GM12878 (cell line): ENCODE data around the gene C1QC.

ENCODE experiments used
- CEBPB ChIP-seq, 2 experiments: fragments of 150-350 bp in 1 of 2; IDR thresholded peaks; 2 replicates each; pipeline ENCODE4 v1.6.1; 2012 to 2014; ENCODE audit warnings: low read depth in 2 of 2, low read length in 2 of 2, borderline replicate concordance in 1 of 2, inconsistent platforms in 1 of 2
- EZH2 ChIP-seq: IDR thresholded peaks from 2 replicates; pipeline ENCODE4 v1.6.1; 2012; ENCODE audit warnings: low read depth, mild to moderate bottlenecking, control low read depth, inconsistent platforms, low read length, borderline replicate concordance; ENCODE audit not compliant: control insufficient read depth
- NFYB ChIP-seq: IDR thresholded peaks from 2 replicates; pipeline ENCODE4 v1.6.1; 2011; ENCODE audit warnings: low read depth, mild to moderate bottlenecking, low read length, improper control_type of control experiment, moderate library complexity; ENCODE audit not compliant: insufficient read depth
- NR2C2 ChIP-seq: IDR thresholded peaks from 2 replicates; pipeline ENCODE4 v1.6.1; 2011; ENCODE audit warnings: borderline replicate concordance, low read depth; ENCODE audit not compliant: control insufficient read depth, insufficient read length
- PML ChIP-seq: IDR thresholded peaks from 2 replicates; pipeline ENCODE4 v1.6.1; 2012; ENCODE audit warnings: low read length, inconsistent platforms
- POLR2AphosphoS5 ChIP-seq: IDR thresholded peaks from 2 replicates; pipeline ENCODE4 v1.6.1; 2011; ENCODE audit warnings: mild to moderate bottlenecking, low read length, inconsistent platforms
- RAD21 ChIP-seq: IDR thresholded peaks from 2 replicates; pipeline ENCODE4 v1.6.1; 2011; ENCODE audit warnings: mild to moderate bottlenecking, low read depth, low read length, moderate library complexity; ENCODE audit not compliant: insufficient read depth
- SP1 ChIP-seq: IDR thresholded peaks from one replicate; pipeline ENCODE4 v1.6.1; 2011; ENCODE audit warnings: low read depth, low read length
- SUZ12 ChIP-seq: fragments of 200-600 bp; sonication (generic); IDR thresholded peaks from one replicate; pipeline ENCODE4 v1.6.1; 2018; ENCODE audit warnings: antibody characterized with exemption, mild to moderate bottlenecking; ENCODE audit not compliant: unreplicated experiment
- ZSCAN29 ChIP-seq: fragments of 450-650 bp; IDR thresholded peaks from 2 replicates; pipeline ENCODE4 v1.6.1; 2017; ENCODE audit warnings: mild to moderate bottlenecking, moderate library complexity
- TF ChIP-seq, protein P1 (sequence below), 3 experiments: IDR thresholded peaks in 2 of 3; conservative IDR thresholded peaks in 1 of 3; 2 replicates each; pipeline ENCODE4 v1.5.1; 2011; ENCODE audit warnings: low read depth in 3 of 3, low read length in 3 of 3, mild to moderate bottlenecking in 3 of 3, control low read depth in 2 of 3, moderate library complexity in 2 of 3, inconsistent platforms in 1 of 3, mixed read lengths in 1 of 3; ENCODE audit not compliant: control insufficient read depth in 2 of 3, insufficient read depth in 1 of 3; ENCODE audit errors: extremely low read depth in 1 of 3
- TF ChIP-seq, protein P2 (sequence below): fragments of 450-650 bp; IDR thresholded peaks from 2 replicates; pipeline ENCODE4 v1.6.1; 2017; ENCODE audit warnings: mild to moderate bottlenecking, moderate library complexity

GRCh38 chr1:22628698-22629444 lies 14.6 kb upstream of the C1QC start:
- TF ChIP-seq, protein P1, sequence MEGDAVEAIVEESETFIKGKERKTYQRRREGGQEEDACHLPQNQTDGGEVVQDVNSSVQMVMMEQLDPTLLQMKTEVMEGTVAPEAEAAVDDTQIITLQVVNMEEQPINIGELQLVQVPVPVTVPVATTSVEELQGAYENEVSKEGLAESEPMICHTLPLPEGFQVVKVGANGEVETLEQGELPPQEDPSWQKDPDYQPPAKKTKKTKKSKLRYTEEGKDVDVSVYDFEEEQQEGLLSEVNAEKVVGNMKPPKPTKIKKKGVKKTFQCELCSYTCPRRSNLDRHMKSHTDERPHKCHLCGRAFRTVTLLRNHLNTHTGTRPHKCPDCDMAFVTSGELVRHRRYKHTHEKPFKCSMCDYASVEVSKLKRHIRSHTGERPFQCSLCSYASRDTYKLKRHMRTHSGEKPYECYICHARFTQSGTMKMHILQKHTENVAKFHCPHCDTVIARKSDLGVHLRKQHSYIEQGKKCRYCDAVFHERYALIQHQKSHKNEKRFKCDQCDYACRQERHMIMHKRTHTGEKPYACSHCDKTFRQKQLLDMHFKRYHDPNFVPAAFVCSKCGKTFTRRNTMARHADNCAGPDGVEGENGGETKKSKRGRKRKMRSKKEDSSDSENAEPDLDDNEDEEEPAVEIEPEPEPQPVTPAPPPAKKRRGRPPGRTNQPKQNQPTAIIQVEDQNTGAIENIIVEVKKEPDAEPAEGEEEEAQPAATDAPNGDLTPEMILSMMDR (IDR thresholded peaks at IDR 0.05 in 2 of 3, conservative IDR thresholded peaks at IDR 0.05 in 1 of 3; ENCODE audit: control insufficient read depth in 2 of 3, extremely low read depth in 1 of 3, insufficient read depth in 1 of 3, low read depth in 3 of 3, low read length in 3 of 3): no peak
- TF ChIP-seq NFYB: no peak
- TF ChIP-seq SUZ12: no peak
- no peak for TF ChIP-seq ZSCAN29
- no peak for TF ChIP-seq NR2C2
- TF ChIP-seq POLR2AphosphoS5: no peak
- no peak for TF ChIP-seq EZH2
- no peak for TF ChIP-seq RAD21
- TF ChIP-seq, protein P2, sequence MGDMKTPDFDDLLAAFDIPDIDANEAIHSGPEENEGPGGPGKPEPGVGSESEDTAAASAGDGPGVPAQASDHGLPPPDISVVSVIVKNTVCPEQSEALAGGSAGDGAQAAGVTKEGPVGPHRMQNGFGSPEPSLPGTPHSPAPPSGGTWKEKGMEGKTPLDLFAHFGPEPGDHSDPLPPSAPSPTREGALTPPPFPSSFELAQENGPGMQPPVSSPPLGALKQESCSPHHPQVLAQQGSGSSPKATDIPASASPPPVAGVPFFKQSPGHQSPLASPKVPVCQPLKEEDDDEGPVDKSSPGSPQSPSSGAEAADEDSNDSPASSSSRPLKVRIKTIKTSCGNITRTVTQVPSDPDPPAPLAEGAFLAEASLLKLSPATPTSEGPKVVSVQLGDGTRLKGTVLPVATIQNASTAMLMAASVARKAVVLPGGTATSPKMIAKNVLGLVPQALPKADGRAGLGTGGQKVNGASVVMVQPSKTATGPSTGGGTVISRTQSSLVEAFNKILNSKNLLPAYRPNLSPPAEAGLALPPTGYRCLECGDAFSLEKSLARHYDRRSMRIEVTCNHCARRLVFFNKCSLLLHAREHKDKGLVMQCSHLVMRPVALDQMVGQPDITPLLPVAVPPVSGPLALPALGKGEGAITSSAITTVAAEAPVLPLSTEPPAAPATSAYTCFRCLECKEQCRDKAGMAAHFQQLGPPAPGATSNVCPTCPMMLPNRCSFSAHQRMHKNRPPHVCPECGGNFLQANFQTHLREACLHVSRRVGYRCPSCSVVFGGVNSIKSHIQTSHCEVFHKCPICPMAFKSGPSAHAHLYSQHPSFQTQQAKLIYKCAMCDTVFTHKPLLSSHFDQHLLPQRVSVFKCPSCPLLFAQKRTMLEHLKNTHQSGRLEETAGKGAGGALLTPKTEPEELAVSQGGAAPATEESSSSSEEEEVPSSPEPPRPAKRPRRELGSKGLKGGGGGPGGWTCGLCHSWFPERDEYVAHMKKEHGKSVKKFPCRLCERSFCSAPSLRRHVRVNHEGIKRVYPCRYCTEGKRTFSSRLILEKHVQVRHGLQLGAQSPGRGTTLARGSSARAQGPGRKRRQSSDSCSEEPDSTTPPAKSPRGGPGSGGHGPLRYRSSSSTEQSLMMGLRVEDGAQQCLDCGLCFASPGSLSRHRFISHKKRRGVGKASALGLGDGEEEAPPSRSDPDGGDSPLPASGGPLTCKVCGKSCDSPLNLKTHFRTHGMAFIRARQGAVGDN: no peak
- TF ChIP-seq CEBPB (IDR thresholded peaks at IDR 0.05; ENCODE audit: borderline replicate concordance in 1 of 2, low read depth in 2 of 2, low read length in 2 of 2): no peak
- TF ChIP-seq SP1: no peak
- TF ChIP-seq PML: no peak
